ENCODE measurements around the gene EMILIN3.

Gene EMILIN3

GRCh38 chr20:41342474-41343464 is 23.8 kb downstream of the EMILIN3 start:
- TF ChIP-seq CREB5 (CRISPR knock-in tag; IDR thresholded peaks at IDR 0.05; ENCODE audit: low read depth) (no peak), PPARA (CRISPR knock-in tag; IDR thresholded peaks at IDR 0.05; ENCODE audit: borderline replicate concordance) (no peak), ISL1 (CRISPR knock-in tag; IDR thresholded peaks at IDR 0.05) (no peak), ZC3H10 (CRISPR knock-in tag; IDR thresholded peaks at IDR 0.05) (no peak), ZNF565 (CRISPR knock-in tag; conservative IDR thresholded peaks at IDR 0.05; ENCODE audit: low read depth) (no peak), TCF4 (CRISPR knock-in tag; IDR thresholded peaks at IDR 0.05; ENCODE audit: borderline replicate concordance) (no peak), ZNF8 (CRISPR knock-in tag; IDR thresholded peaks at IDR 0.05) (no peak), POU6F1 (CRISPR knock-in tag; IDR thresholded peaks at IDR 0.05; ENCODE audit: borderline replicate concordance, low read depth) (no peak), OSR1 (CRISPR knock-in tag; IDR thresholded peaks at IDR 0.05) (no peak)
- no peak for ATAC-seq

GRCh38 chr20:41340327-41341055 is 26.1 kb downstream of the EMILIN3 start, which contains the start of gene LPIN3:
Gene LPIN3 (plus strand): TSS chr20:41340821. CDS start chr20:41345804, 4,983 bp downstream.
- ATAC-seq = peak; percentile 50
- TF ChIP-seq ZC3H10 (CRISPR knock-in tag; IDR thresholded peaks at IDR 0.05) (no peak), BACH2 (CRISPR knock-in tag; IDR thresholded peaks at IDR 0.05; ENCODE audit: borderline replicate concordance) (no peak), ESRRG (CRISPR knock-in tag; IDR thresholded peaks at IDR 0.05) (no peak), TSHZ2 (CRISPR knock-in tag; IDR thresholded peaks at IDR 0.05) (no peak), TCF4 (CRISPR knock-in tag; IDR thresholded peaks at IDR 0.05; ENCODE audit: borderline replicate concordance) (no peak), CSRNP3 (CRISPR knock-in tag; IDR thresholded peaks at IDR 0.05) (no peak), TOX (CRISPR knock-in tag; IDR thresholded peaks at IDR 0.05; ENCODE audit: borderline replicate concordance) (no peak), SNAI2 (CRISPR knock-in tag; IDR thresholded peaks at IDR 0.05) (no peak), RARB (CRISPR knock-in tag; IDR thresholded peaks at IDR 0.05) (no peak), ZNF70 (CRISPR knock-in tag; IDR thresholded peaks at IDR 0.05) (no peak), CSDC2 (CRISPR knock-in tag; IDR thresholded peaks at IDR 0.05) (no peak), ZNF565 (CRISPR knock-in tag; conservative IDR thresholded peaks at IDR 0.05; ENCODE audit: low read depth) (no peak), PPARA (CRISPR knock-in tag; IDR thresholded peaks at IDR 0.05; ENCODE audit: borderline replicate concordance) (no peak), GLIS3 (CRISPR knock-in tag; IDR thresholded peaks at IDR 0.05) (no peak), ARNTL (CRISPR knock-in tag; IDR thresholded peaks at IDR 0.05; ENCODE audit: borderline replicate concordance, low read depth) (no peak), ISL1 (CRISPR knock-in tag; IDR thresholded peaks at IDR 0.05) (no peak), ZFP30 (CRISPR knock-in tag; IDR thresholded peaks at IDR 0.05) (no peak)

GRCh38 chr20:41339957-41340326 is 26.7 kb downstream of the EMILIN3 start:
- peak; percentile 95 for ATAC-seq
- TF ChIP-seq RARB (CRISPR knock-in tag; IDR thresholded peaks at IDR 0.05) = no peak
- TF ChIP-seq ZFP3 (CRISPR knock-in tag; IDR thresholded peaks at IDR 0.05) = no peak
- no peak for TF ChIP-seq TOX (CRISPR knock-in tag; IDR thresholded peaks at IDR 0.05; ENCODE audit: borderline replicate concordance)
- TF ChIP-seq SNAI2 (CRISPR knock-in tag; IDR thresholded peaks at IDR 0.05) = no peak
- TF ChIP-seq TCF4 (CRISPR knock-in tag; IDR thresholded peaks at IDR 0.05; ENCODE audit: borderline replicate concordance) = no peak
- TF ChIP-seq ZC3H10 (CRISPR knock-in tag; IDR thresholded peaks at IDR 0.05) = no peak
- no peak for TF ChIP-seq PPARA (CRISPR knock-in tag; IDR thresholded peaks at IDR 0.05; ENCODE audit: borderline replicate concordance)
